Left renal pelvis (tissue), 4 donors: Measurements from ENCODE around the gene CRISPLD2. TPM values are rescaled to one million over a fixed set of nuclear protein-coding genes. Genes with fewer than 3 reads are reported as not detected.

ENCODE experiments used
- DNase-seq, 4 donors: peaks; one replicate each; pipeline ENCODE4 v3.0.0-alpha.2; 2013; ENCODE audit warnings: low read depth in 4 of 4, low spot score in 3 of 4
- polyA plus RNA-seq, 4 donors: library from polyadenylated mRNA; unstranded; fragments of 120-200 nt; gene quantifications; one replicate each; pipeline ENCODE4 v1.2.1, GENCODE V29; 2013; ENCODE audit not compliant: insufficient read length in 4 of 4

CRISPLD2 gene
- polyA plus RNA-seq, 4 donors: 6.8 to 9.9 (median 8.9) TPM

DNA sequence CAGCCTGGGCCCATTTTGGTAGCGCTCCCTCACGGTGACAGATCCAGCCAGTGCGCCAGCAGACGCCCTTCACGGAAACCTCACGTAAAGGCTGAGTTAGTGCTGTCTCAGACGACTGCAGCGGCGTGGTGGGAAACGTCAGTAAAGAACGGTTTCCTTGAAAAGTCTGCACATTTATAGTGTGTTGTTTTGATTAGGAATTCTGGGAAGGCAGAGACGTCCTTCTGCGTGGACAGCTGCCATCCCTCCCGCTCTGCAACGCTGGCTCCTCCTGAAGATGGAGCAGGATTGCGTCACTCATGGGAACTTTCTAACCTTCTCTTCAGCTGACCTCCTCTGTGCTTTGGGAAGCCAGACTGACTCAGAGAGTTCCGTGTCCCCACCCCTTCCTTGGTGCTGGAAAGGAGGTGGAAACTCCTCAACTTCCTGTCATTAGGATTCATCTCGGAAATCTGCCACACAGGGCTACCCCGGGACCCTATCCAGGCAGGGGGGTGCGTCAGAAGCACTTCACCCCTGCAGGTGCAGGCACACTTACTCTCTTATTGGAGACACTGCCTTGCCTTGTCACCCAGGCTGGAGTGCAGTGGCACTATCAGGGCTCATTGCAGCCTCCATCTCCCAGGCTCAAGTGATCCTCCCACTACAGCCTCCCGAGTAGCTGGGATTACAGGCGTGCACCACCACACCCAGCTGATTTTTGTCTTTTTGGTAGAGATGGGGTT is 24.3 kb upstream of the CRISPLD2 start:
- no peak for DNase-seq

DNA sequence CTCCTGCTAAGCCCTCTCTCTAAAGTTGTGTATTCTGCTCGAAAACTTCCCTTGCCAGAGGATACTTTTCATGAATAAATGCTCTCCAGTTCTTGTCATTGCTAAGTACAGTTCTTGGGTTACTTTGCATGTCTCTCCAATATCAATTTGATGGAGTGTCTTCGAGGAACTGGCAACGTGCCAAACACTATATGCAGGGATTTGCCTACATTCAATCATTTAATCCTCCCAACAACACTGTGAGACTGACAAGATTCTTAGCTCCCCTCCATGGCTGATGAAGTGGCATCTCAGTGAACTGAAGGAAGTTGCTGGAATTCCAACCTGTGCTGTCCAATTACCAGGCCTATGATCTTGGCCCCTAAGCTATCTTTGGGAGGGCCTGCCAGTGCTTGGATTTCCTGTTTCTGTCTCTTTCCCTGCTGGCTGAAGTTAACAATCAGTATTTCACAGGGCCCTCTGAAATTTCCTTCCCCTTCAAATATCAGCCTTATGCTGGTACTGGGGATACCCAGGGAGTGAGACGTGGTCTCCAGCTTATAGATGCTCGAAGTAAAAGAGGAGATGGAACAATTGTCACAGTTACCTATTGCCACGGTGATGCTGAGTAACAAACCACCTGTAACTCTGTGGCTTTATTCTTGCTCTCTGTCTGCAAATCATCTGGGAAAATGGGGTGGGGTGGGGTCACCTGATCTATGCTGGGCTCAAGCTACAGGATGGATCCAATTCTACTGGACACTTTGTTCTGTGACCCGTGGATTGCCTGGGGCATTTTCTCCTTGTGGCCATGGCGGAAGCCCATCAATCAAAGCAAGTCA is 19.4 kb upstream of the CRISPLD2 start:
- no peak for DNase-seq

DNA sequence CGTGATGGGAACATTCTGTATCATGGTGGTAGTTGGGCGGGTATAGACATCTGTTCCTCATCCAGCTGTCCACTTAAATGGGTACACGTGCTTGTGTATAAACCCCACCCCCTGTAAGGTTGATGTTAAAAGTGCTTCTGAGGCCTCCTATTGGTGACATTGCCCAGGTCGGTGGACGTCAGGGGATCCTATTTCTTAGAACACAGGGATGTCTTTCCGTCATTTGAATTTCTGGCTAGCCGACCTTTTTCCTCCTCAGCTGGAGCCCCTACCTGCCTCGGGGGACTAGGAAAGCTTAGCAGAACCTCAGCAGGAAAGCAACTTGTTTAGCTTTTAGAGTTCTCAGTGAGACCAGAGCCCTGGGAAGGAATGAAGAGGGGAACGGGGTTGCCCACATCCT is 16.6 kb upstream of the CRISPLD2 start:
- no peak for DNase-seq

DNA sequence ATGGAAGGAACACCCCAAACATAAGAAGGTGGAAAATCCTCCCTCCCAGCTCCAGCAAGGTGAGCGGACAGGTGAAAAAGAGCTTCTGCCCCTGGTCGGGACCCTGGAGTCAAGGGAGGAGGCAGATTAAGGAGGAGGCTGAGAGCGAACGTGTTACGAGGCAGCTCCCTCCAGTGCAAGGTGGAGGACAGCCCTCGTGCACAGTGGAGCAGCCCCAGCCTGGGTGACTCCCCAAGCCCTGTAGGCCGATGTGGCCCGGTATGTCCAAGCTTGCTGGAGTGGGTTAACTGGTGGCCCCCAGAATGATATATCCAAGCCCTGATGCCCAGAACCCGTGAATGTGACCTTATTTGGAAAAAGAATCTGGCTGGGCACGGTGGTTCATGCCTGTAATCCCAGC is 15.5 kb upstream of the CRISPLD2 start:
- DNase-seq: no peak

DNA sequence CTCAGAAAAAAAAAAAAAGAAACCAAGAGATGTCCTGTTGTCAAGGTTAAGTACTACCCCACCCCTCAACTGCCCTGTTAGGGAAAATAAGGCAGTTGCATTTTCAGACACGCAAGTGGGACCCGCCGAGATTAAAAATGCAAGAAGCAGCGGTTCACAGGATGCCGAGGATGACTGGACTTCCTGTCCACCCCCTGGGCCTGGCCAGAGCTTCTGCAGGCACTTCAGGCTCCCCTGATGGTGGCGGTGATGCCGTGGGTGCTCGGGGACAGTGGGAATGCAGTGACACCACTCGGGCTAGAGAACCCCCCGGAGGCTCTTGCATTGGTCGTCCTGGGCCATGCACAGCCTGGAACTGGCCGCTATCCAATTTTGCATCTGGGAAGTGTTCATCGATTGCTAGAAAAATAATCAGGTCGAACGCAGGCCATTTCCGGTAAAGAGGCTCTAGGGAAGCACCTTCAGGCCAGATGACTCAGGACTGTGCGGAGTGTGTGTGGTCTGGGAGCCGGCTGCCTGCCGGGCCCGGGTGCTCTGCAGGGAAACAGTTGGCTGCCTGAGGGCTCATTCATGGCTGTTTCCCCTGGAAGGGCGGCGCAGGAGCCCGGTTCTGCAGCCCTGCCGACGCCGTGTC is 13.4 kb upstream of the CRISPLD2 start:
- DNase-seq: no peak

DNA sequence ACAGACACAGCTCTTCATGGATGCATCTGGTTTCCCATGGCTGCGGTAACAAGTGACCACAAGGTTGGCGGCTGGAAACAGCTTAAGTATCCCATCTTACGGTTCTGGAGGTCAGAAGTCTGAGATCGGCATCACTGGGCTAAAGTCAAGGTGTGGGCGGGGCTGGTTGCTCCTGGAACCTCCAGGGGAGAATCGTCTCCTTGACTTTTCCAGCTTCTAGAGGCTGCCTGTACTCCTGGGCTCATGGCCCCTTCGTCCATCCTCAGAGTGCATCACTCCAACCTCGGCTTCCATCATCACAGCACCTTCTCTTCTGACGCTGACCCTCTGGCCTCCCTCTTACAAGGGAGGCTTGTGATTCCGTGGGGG is 12.9 kb upstream of the CRISPLD2 start:
- DNase-seq: no peak

DNA sequence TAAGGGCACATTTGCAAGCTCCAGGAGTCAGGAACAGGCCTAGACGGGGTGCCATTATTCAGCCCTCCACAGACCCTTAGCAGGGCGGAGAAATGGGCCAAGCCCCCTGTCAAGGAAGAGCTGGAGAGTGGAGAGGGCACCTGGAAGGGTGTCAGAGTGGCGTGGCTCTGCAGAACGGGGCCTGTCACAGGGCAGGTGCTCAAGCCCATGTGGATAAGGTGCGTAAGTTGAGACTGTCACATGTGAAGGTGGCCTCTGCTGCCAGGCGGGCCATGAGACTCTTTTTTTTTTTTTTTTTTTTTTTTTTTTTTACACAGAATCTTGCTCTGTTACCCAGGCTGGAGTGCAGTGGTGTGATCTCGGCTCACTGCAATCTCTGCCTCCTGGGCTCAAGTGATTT is 12.0 kb upstream of the CRISPLD2 start:
- DNase-seq: no peak

DNA sequence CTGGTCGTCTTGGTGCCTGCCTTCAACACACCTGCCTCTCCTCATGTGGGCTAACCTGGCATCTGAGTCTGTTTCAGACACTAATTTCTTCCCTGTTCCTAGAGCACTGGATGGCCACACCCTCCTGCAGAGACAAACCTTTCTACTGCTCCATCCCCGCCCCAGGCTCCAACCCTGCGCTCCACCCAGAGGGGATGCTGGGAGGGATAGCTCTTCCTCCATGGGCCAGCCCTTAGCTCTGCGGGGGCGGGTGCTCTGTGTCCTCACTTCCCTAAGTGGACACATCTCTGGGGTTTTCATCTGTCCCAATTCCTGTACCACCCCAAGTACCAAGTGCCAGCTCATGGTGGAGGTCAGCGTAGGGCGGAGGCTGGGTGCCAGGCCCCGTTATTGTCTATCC is 11.0 kb upstream of the CRISPLD2 start:
- no peak for DNase-seq

DNA sequence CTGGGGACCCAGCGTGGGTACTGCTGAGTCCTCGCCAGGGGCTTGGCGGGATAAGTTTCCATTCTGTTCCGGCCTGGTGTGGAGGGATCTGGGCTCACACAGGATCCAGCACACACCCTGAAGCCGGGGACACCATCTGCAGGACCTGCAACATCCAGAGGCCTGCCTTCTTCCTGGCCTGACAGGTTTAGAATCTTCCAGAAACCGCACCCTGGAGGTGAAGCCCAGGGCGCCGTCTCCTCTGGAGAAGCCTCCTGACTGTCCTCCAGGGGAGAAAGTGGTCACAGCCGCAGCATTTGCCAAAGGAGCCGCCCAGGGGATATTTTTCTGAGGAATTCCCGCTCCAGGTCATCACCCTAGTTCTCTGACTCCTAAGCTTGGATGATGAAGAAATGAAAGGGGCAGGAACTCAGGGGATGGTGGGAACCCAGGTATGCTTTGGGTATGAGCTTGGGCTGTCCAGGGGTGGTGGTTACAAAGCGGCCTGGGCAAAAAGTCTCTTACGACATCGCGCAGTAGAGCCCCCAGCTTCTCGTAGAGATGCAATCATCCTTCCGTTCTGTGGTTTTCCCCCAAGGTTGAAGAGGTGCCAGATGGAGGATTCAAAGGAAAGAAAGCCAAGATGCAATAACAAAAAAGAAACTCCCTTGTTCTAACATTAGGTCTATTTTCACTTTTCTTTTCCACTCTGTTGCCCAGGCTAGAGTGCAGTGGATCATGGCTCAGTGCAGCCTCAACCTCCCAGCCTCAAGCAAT is 9.1 kb upstream of the CRISPLD2 start:
- no peak for DNase-seq

DNA sequence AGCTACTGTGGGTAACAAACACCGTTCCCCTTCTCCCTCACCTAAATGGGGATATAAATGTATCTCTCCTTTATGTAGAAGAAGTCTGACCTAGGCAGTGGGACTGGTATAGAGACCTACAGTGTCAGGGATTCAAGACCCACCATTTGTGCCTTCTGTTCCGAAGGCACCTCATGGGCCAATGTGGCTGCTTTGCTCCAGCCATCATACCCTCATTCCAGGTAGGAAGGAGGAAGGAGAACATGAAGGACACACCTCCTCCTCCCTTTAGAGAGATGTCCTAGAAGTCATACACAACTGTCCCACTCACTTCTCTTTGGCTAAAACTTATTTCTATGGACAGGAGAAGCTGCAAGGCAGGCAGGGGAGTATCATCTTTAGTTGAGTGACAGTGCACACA is 8.3 kb upstream of the CRISPLD2 start:
- no peak for DNase-seq

DNA sequence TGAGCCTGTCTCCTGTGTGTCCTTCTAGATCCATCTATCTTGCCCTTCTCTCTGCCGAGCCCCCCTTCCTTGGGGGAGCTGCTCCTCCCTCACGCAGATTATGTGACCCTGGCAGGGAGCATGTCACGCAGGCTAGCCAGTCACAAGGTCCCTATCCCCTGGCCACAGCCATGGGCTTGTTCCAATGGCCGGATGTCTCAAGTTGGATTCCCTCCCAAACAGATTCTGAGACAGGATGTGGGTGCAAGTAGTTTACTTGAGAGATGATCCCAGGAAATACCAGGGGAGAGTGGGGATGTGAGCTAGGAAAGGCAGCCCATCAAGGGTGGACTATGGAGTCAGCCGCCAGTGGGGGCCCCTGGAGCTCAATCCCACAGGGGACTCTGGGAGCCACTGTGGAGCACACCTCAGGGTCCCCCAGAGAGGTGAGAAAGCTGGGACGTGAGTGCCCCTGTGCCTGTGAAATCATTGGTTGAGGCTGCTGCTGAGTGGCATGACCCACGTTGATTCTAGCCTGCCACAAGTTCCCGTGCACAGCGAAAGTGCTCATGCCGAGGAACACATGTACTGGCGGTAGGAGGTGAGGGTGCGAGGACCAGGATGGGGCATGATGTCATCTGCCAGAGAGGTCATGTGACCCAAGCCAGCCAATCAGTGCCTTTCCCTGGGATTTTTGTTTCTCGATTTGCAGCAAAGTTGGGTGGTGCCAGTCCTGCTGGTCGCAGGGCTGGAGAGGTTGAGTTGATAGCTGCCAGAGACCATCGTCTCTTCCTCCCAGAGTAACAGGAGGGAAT is 6.4 kb upstream of the CRISPLD2 start:
- no peak for DNase-seq

DNA sequence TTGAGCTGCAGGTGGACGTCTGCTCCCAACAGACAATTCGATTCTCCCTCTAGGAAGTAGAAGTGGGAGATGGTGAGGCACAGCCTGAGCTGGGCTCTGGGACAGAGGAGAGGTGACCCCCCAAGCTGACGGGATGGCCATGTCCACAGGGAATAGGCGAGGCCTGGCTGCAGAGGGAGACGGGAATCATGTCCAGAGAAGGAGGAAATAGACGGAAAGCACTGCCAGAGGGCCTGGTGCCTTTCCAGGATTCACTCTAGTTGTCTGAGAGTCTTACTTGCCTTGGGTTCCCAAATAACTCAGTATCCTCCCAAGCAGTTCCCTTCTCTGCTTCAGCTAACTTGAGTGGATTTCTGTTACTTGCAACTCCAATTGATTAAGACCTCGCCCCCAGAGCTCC is 4.3 kb upstream of the CRISPLD2 start:
- no peak for DNase-seq

DNA sequence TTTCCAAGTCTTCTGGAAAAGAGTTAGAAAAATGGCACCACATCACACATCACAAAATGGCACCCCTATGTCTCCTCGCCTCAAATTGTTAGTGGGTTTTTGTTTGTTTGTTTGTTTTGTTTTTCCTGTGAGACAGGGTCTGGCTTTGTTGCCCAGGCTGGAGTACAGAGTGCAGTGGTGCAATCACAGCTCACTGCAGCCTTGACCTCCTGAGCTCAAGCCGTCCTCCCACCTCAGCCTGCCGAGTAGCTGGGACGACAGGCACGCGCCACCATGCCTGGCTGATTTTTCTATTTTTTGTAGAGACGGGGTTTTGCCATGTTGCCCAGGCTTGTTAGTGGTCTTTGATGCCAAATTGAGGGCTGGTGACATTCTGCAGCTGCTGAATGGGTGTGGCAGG is 3.8 kb upstream of the CRISPLD2 start:
- DNase-seq: no peak

DNA sequence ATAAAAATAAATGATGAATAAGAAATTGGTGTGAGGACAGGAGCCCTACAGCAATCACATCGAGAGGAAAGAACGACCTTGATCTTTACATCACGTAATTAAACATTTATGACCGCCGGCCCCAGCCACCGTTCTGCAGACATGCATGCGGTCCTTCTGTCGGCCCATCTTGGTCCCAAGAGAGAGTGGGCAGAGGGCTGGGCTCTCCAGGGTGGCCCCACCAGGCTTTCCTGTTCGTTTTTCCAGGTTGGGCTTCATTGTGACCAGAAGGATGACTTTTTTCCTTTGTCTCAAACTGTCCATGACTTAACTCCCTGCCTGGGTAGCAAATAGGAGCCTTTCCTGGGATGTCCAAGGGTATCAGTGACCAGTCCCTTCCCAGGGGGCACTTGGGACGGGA is 3.3 kb upstream of the CRISPLD2 start:
- no peak for DNase-seq

DNA sequence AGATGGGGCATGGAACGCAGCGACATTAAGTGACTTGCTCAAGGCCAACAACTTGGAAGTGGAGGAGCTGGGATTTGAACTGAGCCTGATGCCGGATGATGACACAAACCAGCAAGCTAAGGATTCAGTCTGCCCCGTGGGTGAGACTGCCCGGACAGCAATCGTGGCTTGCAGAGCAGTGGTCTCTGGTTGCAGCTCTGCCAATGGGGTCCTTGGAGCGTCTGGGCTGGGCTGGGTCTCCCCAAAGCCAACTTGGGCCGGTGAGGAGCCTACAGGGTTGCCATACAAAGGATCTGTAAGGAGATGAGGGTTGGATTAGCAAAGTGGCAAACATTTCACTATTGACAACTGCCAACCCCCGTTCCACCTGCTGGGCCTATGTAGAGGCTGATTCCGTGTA is 2.6 kb upstream of the CRISPLD2 start:
- no peak for DNase-seq

DNA sequence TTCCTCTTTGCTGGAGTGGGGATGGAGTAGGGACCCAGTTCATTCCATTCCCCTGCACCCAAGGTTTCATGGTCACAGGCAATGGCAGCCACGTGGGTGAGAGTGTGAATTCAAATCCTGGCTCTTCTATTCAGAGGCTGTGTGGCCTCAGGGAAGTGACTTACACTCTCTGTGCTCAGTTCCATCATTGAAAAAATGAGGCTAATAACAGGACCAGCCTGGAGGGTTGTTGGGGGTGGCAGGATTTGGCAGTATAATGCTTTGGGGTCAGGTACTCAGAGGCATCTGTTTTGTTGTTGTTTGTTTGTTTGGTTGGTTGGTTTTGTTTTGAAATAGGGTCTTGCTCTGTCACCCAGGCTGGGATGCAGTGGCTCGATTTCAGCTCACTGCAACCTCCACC is 2.2 kb upstream of the CRISPLD2 start:
- DNase-seq: no peak

DNA sequence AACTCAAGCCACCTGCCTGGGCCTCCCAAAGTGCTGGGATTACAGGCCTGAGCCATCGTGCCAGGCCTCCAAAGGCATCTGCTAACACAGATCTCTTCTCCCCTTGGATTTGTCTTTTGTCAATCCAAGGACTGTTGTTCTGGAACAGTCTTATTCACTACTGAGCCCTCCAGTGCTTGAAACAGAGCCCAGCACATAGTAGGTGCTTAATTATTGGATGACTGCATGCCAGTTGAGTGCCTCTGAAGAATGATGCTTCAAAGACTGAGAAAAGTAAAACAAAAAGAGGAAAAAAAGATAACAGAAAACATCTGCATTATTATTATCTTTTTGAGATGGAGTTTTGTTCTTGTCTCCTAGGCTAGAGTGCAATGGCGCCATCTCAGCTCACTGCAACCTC is 1.7 kb upstream of the CRISPLD2 start:
- DNase-seq: no peak

DNA sequence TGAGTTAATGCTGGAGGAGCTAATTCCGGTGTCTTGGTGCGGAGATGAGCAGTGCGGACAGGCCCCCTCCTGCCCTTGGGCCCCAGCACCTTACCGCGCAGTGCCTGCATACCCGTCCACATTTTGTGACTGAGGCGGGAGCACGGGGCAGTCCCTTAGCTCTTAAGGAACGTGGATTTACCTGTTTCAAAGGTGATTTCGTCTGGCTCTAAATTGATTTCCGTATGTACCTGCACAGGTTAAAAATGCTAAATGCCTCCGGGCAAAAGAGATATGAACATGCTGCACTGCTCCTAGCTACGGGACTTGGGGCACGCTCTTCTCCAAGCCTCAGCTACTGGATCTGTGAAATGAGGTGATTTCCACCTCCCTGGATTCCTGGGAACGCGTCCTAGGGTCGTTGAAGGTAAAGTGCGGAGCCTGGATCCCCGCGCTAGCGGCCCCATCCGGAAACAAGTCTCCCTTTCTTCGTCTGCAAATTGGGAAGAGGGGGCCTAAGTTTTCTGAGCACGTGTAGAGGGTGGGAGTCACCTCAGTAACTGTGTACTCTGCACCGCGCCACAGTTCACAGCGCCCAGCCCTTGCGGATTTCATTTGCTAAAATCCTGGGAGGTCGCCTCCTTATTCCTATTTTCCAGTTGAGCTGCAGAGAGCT is 669 bp upstream of the CRISPLD2 start:
- DNase-seq: no peak

DNA sequence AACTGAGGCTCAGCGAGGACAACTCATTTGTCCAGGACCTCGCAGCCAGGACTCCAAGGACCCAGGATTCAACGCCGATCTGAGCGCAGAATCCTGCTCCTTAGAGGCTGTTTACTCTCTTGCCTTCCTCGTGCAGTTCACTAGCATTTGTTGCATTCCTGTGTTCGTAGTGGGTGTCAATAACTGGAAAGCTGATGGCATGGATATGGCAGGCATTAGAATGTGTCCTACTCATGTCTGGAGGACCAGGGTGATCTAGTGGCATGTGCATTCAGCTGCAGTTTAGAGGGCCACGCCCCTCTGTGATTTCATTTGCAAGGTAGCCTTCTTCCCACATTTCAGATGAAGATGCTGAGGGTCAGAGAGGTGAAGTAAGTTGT is 510 bp downstream of the CRISPLD2 start:
- no peak for DNase-seq

DNA sequence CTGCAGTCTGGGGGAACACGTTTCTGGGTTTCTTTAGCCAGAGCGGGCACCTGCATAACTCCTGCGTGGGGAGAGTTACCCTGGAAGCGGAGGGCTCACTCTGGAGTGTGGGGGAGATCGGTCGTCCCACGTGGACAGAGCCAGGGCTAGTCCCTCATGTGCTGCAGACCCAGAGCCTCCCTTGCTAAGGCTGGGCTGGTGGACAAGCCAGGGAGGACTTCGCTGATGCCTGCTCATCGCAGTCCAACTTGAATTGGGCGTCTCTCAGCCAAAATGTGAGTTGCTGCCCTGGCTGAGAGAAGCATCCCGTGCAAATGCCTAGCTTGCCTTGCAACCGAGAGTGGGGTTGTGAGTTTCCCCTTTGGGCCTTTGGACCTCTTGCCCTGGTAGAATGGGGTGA is 986 bp downstream of the CRISPLD2 start:
- DNase-seq: no peak
